Parathyroid adenoma (tissue), 2 donors: ENCODE measurements around the gene HERPUD1.
A peak's percentile ranks its signal among the peaks of the same experiment; 100 is the strongest.
"Not testable (repeated sequence)": the region's sequence is repeated elsewhere in the genome, so short reads cannot be mapped to it uniquely, and the experiment has no call there.

ENCODE experiments used
- H2AFZ ChIP-seq: fragments of 300-600 bp; sonication (generic); one replicate; pipeline ENCODE4 v1.7.0; 2017; ENCODE audit warnings: antibody characterized with exemption, mild to moderate bottlenecking
- H3K27ac ChIP-seq: fragments of 300-600 bp; sonication (generic); one replicate; pipeline ENCODE4 v1.7.0; 2017
- H3K27me3 ChIP-seq: fragments of 300-600 bp; sonication (generic); one replicate; pipeline ENCODE4 v1.7.0; 2017; ENCODE audit warnings: low read length; ENCODE audit not compliant: control insufficient read depth, insufficient read depth
- H3K36me3 ChIP-seq: fragments of 300-600 bp; sonication (generic); one replicate; pipeline ENCODE4 v1.7.0; 2017; ENCODE audit warnings: low read length; ENCODE audit not compliant: control insufficient read depth, insufficient read depth
- H3K4me1 ChIP-seq: fragments of 300-600 bp; sonication (generic); one replicate; pipeline ENCODE4 v1.7.0; 2017; ENCODE audit warnings: control low read depth
- H3K4me2 ChIP-seq: fragments of 300-600 bp; sonication (generic); one replicate; pipeline ENCODE4 v1.7.0; 2017; ENCODE audit warnings: low read length
- H3K4me3 ChIP-seq: fragments of 300-600 bp; sonication (generic); one replicate; pipeline ENCODE4 v1.7.0; 2017; ENCODE audit warnings: low read depth, low read length
- H3K79me2 ChIP-seq: fragments of 300-600 bp; sonication (generic); one replicate; pipeline ENCODE4 v1.7.0; 2017; ENCODE audit warnings: control low read depth
- H3K9ac ChIP-seq: fragments of 300-600 bp; sonication (generic); one replicate; pipeline ENCODE4 v1.7.0; 2017; ENCODE audit warnings: mild to moderate bottlenecking
- H3K9me3 ChIP-seq: fragments of 300-600 bp; sonication (generic); one replicate; pipeline ENCODE4 v1.7.0; 2017; ENCODE audit warnings: low read length; ENCODE audit not compliant: control insufficient read depth
- TF ChIP-seq, protein P1 (sequence below): fragments of 300-600 bp; sonication (generic); IDR thresholded peaks from one replicate; pipeline ENCODE4 v1.7.0; 2017; ENCODE audit warnings: antibody characterized with exemption, mild to moderate bottlenecking
- donor health status: primary hyperparathyroidism.

The HERPUD1 gene

DNA sequence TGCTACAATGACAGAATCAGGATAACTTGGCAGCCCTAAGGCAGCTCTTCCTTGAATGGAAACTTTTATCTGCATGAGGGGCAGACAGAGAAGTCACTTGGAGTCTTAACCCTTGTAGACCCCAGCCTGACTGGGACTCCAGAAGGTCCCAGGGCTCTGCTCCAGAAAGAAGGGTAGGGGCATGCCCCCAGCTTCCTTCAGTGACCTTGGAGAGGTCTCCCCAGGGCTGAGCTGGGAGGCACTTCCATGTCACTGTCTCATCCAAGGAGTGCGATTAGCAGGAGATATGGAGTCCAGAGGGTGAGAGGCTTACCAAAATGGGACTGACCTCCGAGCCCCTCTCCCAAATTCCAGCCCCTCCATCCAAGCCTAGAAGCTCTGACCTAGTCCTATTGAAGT lies 54.0 kb downstream of the HERPUD1 start:
- Histone ChIP-seq H3K36me3 (no peaks in the 10 kb centered on the region), H3K4me1 (peaks cover 8% of the 10 kb centered on the region)

DNA sequence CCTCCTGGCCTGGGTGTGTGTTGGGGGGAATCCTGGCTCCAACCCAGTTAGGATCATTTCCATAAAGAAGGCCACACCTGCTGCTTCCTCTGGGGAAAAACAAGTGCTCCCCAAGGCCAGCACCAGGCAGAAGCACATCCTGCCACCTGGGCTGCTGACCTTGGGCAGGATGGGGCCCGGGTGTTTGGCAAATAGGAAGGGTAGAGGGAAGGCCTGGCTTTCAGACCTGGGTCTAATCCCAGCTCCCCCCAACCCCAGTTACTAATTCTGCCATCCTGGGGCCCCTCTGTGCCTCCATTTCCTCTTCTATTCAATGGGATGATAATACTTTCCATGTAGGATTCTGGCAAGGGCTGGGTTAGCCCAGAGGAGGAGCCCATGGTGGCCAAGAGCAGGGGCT lies 54.4 kb downstream of the HERPUD1 start:
- no peaks in the 10 kb centered on the region for H3K27me3 ChIP-seq
- no peak overlapping the region for H3K9ac ChIP-seq
- no peak overlapping the region for H3K4me3 ChIP-seq
- no peaks in the 10 kb centered on the region for H3K79me2 ChIP-seq
- no peak overlapping the region for H2AFZ ChIP-seq
- no peaks in the 10 kb centered on the region for H3K36me3 ChIP-seq
- H3K4me2 ChIP-seq: no peak overlapping the region
- H3K27ac ChIP-seq: no peak overlapping the region
- TF ChIP-seq, protein P1, sequence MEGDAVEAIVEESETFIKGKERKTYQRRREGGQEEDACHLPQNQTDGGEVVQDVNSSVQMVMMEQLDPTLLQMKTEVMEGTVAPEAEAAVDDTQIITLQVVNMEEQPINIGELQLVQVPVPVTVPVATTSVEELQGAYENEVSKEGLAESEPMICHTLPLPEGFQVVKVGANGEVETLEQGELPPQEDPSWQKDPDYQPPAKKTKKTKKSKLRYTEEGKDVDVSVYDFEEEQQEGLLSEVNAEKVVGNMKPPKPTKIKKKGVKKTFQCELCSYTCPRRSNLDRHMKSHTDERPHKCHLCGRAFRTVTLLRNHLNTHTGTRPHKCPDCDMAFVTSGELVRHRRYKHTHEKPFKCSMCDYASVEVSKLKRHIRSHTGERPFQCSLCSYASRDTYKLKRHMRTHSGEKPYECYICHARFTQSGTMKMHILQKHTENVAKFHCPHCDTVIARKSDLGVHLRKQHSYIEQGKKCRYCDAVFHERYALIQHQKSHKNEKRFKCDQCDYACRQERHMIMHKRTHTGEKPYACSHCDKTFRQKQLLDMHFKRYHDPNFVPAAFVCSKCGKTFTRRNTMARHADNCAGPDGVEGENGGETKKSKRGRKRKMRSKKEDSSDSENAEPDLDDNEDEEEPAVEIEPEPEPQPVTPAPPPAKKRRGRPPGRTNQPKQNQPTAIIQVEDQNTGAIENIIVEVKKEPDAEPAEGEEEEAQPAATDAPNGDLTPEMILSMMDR: no peak
- H3K9me3 ChIP-seq: no peaks in the 10 kb centered on the region
- peaks cover 8% of the 10 kb centered on the region for H3K4me1 ChIP-seq

More for the DNA sequence above, 54.0 kb downstream of the HERPUD1 start:
- Histone ChIP-seq H3K27ac (no peak overlapping the region), H3K9ac (no peak overlapping the region), H3K79me2 (no peaks in the 10 kb centered on the region), H3K9me3 (no peaks in the 10 kb centered on the region), H3K4me2 (no peak overlapping the region), H2AFZ (no peak overlapping the region), H3K4me3 (no peak overlapping the region), H3K27me3 (no peaks in the 10 kb centered on the region)
- TF ChIP-seq, protein P1: no peak

DNA sequence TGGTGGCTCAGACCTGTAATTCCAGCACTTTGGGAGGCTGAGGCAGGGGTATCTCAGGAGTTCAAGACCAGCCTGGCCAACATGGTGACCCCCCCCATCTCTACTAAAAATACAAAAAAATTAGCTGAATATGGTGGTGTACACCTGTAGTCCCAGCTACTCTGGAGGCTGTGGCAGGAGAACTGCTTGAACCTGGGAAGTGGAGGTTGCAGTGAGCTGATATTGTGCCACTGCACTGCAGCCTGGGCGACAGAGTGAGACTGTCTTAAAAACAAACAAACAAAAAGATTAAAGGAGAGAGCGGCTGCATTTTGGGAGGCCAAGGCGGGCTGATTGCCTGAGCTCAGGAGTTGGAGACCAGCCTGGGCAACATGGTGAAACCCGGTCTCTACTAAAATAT lies 55.0 kb downstream of the HERPUD1 start:
- not testable (repeated sequence) for H3K4me2 ChIP-seq, H3K36me3 ChIP-seq, H3K9me3 ChIP-seq, H3K4me1 ChIP-seq, H2AFZ ChIP-seq, H3K27ac ChIP-seq, H3K27me3 ChIP-seq, H3K9ac ChIP-seq, H3K4me3 ChIP-seq, H3K79me2 ChIP-seq

DNA sequence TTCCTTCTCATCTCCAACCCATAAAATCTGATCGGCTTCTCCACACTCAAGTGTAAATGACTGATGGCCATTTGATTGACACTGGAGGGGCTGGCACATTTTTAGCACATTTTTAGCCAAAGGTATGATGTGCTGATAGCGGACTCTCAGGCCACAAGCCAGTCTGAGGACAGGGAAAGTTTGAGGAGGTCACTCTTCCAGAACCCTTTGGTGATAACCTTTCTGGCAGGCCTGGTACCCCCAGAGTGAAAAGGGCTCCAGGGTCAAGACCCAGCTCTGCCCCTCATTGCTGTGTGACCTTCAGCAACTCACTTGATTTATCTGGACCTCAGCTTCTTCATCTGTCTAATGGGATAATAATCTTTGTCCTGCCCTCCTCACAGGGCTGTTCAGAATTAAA lies 55.8 kb downstream of the HERPUD1 start:
- no peak overlapping the region for H3K27ac ChIP-seq
- H3K4me3 ChIP-seq: no peak overlapping the region

DNA sequence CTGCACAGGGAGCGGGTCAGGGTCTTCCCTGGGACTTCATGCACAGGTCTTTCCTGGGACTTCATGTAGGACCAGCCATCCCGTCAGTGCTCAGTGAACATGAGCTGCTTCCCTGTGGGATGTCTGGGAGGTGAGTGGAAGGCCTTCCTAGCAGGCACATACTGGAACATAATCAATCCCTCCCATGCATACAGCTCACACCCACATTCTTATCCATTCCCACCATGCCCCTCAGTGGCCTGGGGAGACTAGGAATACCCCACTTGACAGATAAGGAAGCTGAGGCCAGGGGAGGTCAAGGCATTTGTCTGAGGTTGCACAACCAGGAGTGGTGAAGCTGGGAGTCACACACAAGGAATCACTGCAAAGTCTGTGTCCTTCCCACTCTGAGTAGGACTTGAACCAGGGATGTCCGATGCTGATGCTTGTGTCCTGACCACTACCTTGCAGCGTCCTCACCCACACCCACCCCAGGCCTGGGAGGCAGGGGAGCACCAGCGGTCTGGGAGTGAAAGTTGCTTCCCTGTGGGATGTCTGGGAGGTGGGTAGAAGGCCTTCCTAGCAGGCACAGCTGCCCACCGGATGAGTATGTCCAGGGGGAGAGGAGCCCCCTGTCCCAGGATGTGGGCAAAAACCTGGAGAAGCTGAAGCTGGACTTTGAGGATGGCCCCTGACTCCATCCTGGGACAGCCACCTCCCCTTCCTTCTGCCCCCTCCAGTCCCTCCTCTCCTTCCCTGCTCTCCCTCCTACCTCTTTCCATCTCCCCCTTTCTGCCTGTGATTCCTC lies 56.4 kb downstream of the HERPUD1 start:
- Histone ChIP-seq H3K4me2 (peak overlapping the region; percentile 95), H3K27ac (peak overlapping the region; percentile 70), H3K36me3 (no peaks in the 10 kb centered on the region), H3K4me1 (peaks cover 8% of the 10 kb centered on the region), H2AFZ (peak overlapping the region; percentile 90), H3K4me3 (no peak overlapping the region), H3K79me2 (no peaks in the 10 kb centered on the region), H3K9me3 (no peaks in the 10 kb centered on the region), H3K27me3 (no peaks in the 10 kb centered on the region), H3K9ac (no peak overlapping the region)
- TF ChIP-seq, protein P1: no peak

More for the DNA sequence above, 55.8 kb downstream of the HERPUD1 start:
- Histone ChIP-seq H2AFZ (no peak overlapping the region), H3K4me1 (peaks cover 8% of the 10 kb centered on the region), H3K9ac (no peak overlapping the region), H3K4me2 (no peak overlapping the region), H3K9me3 (no peaks in the 10 kb centered on the region), H3K79me2 (no peaks in the 10 kb centered on the region), H3K27me3 (no peaks in the 10 kb centered on the region), H3K36me3 (no peaks in the 10 kb centered on the region)
- TF ChIP-seq, protein P1: no peak
